GM12874 (cell line): ENCODE results near the gene ADAM12.

Experiments used
- TF ChIP-seq, protein P1 (sequence below): IDR thresholded peaks from 2 replicates; pipeline ENCODE4 v1.5.1; 2011; ENCODE audit warnings: low read depth, mild to moderate bottlenecking, control low read depth, low read length, moderate library complexity; ENCODE audit not compliant: insufficient read depth

Gene ADAM12

DNA sequence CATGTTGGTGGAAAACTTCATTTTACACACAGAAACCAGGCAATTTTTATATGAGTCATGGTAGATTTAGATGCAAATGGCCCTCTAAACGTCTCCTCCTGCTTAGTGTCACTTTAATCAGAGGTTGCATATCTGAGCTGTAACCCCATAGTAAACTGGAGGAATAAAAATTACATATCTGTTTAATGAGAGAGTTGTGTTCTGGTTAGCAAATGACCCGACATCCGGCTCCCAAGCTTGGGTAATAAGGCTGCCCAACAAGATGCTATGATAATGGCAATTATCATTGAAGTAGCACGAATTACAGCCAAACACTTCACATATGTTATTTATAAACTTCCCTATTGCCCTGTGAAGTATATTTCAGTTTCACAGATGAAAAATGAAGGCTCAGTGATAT, 10.6 kb upstream of the ADAM12 start:
- TF ChIP-seq, protein P1, sequence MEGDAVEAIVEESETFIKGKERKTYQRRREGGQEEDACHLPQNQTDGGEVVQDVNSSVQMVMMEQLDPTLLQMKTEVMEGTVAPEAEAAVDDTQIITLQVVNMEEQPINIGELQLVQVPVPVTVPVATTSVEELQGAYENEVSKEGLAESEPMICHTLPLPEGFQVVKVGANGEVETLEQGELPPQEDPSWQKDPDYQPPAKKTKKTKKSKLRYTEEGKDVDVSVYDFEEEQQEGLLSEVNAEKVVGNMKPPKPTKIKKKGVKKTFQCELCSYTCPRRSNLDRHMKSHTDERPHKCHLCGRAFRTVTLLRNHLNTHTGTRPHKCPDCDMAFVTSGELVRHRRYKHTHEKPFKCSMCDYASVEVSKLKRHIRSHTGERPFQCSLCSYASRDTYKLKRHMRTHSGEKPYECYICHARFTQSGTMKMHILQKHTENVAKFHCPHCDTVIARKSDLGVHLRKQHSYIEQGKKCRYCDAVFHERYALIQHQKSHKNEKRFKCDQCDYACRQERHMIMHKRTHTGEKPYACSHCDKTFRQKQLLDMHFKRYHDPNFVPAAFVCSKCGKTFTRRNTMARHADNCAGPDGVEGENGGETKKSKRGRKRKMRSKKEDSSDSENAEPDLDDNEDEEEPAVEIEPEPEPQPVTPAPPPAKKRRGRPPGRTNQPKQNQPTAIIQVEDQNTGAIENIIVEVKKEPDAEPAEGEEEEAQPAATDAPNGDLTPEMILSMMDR, result no peak

DNA sequence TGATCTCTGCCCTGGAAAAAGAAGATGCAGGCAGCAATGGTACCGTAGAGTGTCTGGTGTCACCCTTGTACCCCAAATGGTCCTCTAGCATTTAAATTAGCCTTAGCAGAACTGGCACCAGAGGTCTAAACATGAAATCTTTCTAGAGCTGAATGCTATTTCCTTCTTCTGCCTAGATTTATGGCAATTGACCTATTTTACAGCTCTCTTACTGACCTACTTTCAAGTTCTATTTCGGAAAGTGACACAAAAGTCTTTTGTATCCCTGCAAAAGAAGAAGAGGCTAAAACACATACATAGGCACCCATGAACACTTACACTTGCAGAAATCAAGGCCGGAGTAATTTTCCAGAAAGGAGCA, 10.1 kb upstream of the ADAM12 start:
- TF ChIP-seq, protein P1, result no peak

DNA sequence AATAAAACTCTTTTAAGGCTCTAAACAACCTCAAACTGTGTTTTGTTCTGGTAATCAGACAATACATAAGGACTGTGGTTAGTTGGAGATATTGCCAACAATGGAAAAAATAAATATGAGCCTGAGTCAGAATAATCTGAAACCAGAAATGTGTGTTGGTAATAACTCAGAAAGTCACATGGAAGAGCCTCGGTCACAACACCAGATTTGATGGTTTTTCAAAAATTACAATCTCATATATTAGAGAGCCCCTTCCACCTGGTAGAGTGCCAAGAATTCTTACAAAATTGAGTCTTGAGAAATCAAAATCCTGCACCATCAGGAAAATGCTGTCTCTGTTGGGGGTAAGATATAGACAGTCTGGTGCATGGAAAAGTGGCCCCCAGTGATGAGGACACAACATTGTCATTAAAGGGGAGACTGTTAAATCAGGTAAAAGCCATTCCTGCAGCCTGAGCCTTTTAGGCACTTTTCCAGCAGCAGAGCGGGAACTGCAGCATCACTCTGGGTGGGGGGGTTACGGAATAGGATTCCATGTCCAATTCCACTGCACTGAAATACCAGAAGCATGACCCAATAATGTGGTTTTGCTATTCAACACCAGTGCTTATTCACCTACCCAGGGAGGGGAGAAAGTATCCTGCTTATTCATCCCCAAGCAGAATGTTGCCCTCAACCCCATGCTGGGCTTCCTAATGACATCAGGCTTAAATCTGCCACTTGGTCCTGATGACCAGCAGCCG, 9.5 kb upstream of the ADAM12 start:
- TF ChIP-seq, protein P1, result no peak

DNA sequence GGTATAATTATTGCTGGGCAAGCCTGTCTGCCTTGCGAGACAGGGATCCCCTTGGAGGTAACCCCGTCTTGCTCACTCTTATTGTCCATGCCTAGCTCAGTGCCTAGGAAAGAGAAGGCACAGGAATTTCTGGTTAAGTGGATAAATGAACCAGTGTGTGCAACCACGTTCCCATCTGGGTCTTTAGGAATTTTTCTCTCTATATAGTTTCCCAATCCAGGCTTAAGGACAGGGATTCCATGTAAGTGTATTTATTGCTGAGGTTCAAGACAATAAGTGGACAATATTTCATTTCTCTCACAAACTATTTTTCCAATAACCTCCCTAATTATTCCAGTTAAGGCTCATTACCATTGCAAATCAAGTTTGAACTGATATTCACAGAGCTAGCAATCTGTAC, 8.9 kb upstream of the ADAM12 start:
- TF ChIP-seq, protein P1, result no peak

DNA sequence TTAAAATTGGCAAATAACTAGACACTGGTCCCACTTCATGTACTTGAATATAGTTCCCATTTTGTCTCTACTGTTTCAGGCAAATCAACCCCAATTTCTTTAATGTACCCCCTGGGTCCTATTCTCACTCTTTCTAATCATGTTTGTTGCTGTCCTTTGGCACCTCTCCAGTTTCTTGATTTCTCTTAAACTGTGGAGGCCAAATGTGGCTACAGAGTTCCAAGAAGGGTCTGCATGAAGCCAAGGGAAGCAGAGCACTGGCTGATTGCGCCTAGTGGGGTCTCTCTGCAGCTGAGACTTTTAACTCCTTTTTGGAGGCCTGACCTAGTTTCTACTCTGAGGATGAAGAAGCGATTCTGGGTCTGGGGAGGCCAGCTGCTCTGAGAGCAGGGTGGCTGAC, 6.7 kb upstream of the ADAM12 start:
- TF ChIP-seq, protein P1, result no peak

DNA sequence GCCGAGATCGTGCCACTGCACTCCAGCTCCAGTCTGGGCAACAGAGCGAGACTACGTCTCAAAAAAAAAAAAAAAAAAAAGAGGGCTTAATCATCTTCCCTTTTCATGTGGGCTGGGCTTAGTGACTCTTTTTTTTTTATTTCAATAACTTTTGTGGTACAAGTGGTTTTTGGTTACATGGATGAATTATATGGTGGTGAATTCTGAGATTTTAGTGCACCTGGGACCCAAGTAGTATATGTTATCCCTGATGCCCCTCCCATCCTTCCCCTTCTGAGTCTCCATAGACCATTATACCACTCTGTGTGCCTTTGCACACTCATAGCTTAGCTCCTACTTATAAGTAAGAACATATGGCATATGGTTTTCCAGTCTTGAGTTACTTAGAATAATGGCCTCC, 4.8 kb upstream of the ADAM12 start:
- TF ChIP-seq, protein P1, result no peak

DNA sequence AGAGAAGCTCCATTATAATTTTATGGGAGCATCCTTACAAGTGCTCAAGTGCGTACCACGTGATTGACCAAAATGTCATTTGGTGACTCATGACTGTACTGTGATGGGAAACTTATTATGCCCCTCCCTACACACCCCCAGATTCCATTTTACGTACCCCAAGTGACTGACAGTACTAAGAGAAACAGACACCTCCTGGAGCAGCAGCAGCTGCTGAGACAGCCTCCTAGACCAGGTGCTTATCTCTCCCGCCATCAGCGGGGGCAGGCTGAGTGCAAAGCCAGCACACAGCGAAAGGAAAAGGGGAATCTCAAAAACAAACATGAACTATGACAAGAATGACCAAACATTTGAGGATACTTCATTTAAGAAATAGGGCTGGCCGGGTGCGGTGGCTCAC, 4.2 kb upstream of the ADAM12 start:
- TF ChIP-seq, protein P1, result no peak
